Fibroblast of the aortic adventitia (primary cell): Measurements from ENCODE around the gene PDE6B. TPM values are rescaled to one million over a fixed set of nuclear protein-coding genes. Genes with fewer than 3 reads are reported as not detected.

Source experiments
- DNase-seq: peaks from one replicate; pipeline ENCODE4 v3.0.0-alpha.2; 2010; ENCODE audit warnings: low read depth
- H3K4me3 ChIP-seq: 2 replicates; pipeline ENCODE4 v1.5.1; 2011; ENCODE audit warnings: low read depth, mild to moderate bottlenecking, control low read depth, low read length, moderate library complexity
- CTCF ChIP-seq: IDR thresholded peaks from 2 replicates; pipeline ENCODE4 v1.5.1; 2011; ENCODE audit warnings: mild to moderate bottlenecking, low read length, control low read depth, inconsistent platforms; ENCODE audit not compliant: insufficient read depth
- total RNA-seq: library from RNA; depleted of rRNA; stranded (reverse); fragments of >200 nt; gene quantifications from 2 replicates; pipeline ENCODE4 v1.2.3, GENCODE V29; 2012; ENCODE audit warnings: low replicate concordance

PDE6B gene
- total RNA-seq, 1 donor: not detected

GRCh38 chr4:610411-611261 is 14.7 kb upstream of the PDE6B start:
- no peak for TF ChIP-seq CTCF
- H3K4me3 ChIP-seq: no peak overlapping the region
- peak; percentile 46 for DNase-seq

- no peak overlapping the region for H3K4me3 ChIP-seq
- DNase-seq: no peak
- no peak for TF ChIP-seq CTCF
Measured at GRCh38 chr4:612052-612748, 13.2 kb upstream of the PDE6B start.

DNA sequence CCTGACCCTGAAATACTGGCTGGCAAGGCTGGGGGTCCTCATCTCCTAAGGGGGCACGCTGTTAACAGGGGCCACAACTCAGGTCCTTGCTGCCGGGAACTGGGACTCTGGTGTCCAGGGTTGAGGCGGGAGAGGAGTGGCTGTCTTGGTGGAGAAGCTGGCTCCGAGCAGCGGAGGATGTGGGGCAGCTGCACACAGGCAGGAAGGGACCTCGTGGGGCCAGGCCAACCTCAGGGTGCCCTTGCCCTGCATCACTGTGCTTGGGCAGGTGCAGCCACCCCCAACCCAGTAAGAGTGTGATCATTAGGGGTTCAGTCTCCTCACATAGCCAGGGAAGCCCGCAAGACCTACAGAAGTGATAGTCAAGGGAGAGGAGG is 12.6 kb upstream of the PDE6B start:
- no peak for TF ChIP-seq CTCF
- no peak overlapping the region for H3K4me3 ChIP-seq
- DNase-seq: no peak

- no peak overlapping the region for H3K4me3 ChIP-seq
- DNase-seq: no peak
- no peak for TF ChIP-seq CTCF
Measured at GRCh38 chr4:613126-613525, 12.2 kb upstream of the PDE6B start.

- H3K4me3 ChIP-seq: no peak overlapping the region
- no peak for DNase-seq
- no peak for TF ChIP-seq CTCF
Measured at GRCh38 chr4:616091-616490, 9.3 kb upstream of the PDE6B start.

GRCh38 chr4:616911-617643 is 8.3 kb upstream of the PDE6B start:
- no peak for TF ChIP-seq CTCF
- no peak for DNase-seq
- no peak overlapping the region for H3K4me3 ChIP-seq
